HG03139 (cell line): ENCODE results near the gene PRKCZ.

Experiments used
- ATAC-seq: cut with Tn5 transposase; IDR thresholded peaks from one replicate; pipeline ENCODE4 v1.9.1; 2021; ENCODE audit not compliant: unreplicated experiment

PRKCZ gene

DNA sequence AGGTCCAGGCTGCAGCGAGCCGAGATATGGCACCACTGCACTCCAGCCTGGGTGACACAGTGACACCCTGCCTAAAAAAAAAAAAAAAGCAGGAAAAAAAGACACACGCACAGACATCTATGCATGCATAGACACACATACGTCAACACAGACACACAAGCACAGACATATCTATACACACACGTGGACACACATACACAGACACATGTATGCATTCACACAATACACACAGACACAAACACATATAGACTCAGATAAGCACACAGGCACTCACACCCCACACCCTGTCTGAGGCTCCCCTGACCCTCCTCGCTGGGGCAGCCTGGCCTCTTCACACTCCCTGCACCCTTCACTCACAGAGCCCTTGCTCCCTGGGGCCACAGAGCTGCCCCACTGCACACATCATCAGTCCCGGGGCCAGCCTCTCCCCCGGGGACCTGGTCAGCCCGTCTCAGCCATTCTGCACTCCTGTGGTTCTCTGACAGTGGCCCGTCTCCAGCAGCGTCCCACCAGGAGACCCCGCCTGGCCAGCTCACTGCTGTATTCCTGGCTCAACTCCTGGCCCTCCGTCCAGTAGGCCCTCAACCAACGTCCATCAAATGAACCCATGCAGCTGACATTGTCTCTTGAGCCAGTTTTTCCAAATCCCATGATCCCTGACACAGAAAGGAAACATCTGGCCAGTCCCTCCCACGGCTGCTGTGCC lies 4.6 kb upstream of the PRKCZ start:
- ATAC-seq, result no peak

- ATAC-seq, result no peak
Observed at GRCh38 chr1:2046174-2046917, 3.9 kb upstream of the PRKCZ start.

GRCh38 chr1:2046953-2047748 lies 3.1 kb upstream of the PRKCZ start:
- ATAC-seq, result no peak

GRCh38 chr1:2047749-2048729 lies 2.2 kb upstream of the PRKCZ start:
- ATAC-seq, result no peak

DNA sequence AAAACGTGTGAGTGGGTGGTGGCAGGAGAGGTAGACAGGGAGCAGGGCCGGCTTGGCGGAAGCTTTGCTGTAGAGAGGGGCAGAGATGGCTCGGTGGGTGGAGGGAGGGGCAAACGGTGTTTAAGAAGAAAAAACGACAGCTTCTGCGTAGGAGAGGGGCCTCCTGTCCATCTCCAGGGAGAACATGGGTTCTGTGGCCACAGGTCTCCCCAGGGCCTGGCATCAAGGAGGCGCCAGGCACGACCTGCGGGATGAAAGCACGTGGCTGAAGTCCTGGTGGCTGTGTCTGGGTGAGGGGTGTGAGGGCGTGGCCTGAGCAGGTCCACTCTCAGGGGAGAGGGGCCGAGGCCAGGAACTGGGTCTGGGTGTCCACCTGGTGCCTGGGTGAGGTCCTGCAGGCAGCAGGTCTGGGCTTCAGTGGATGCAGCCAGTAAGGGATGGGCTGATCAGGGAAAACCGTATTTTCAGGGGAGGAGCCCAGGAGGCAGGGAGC lies 940 bp upstream of the PRKCZ start:
- no peak for ATAC-seq

DNA sequence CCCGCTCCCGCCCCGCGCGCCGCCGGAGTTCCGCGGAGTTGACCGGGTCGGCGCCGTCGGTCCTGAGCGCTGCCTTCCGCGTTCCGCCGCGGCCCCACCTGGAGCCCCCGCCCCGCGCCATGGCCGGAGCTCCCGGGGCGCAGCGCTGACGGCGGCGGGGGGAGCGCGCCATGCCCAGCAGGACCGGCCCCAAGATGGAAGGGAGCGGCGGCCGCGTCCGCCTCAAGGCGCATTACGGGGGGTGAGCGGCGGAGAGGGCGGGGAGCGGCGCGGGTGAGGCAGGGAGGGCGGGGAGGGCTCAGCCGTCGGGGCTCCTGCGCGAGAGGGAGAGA lies 216 bp downstream of the PRKCZ start:
- no peak for ATAC-seq

DNA sequence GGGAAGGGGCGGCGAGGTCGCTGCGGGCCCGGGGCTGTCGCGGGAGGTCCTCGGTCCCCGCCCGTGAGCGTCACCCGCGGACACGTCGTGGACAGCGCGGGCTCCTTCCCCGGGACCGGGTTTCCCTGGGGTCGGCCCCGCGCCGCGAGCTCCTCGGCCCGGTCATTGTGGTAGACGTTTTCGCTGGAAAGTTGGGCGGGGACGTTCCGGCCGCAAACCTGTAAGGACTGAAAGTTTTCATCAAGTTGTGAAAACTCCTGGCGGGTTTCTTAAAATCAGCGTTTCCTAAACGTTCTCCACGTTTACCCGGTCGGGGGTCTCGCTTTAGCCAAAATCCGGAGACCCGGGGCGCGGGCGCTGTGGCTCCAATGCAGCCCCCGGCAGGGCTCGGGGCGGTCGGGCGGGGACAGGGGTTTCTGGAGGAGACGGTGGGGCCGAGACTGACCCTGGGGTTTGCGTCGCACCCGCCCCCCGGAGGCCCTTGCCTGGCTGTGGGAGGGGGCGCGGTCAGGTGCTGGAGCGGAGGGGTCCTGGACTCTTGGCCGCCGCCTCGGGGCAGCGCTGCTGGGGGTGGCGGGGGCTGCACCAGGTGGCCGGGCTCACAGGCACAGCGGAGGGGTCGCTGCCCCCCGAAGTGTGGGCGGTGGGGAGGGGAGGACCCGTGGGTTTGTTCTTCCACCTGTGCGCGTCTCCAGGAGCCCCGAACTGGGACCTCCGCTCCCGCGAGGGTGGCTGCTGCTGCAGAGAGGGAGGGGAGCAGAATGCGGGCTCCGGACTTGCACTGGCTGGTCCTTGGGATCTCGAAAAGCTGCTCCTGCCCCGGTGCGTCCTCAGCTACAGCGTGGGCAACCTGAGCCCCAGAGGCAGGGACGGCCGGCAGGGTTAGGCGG lies 827 bp downstream of the PRKCZ start:
- ATAC-seq, result no peak

DNA sequence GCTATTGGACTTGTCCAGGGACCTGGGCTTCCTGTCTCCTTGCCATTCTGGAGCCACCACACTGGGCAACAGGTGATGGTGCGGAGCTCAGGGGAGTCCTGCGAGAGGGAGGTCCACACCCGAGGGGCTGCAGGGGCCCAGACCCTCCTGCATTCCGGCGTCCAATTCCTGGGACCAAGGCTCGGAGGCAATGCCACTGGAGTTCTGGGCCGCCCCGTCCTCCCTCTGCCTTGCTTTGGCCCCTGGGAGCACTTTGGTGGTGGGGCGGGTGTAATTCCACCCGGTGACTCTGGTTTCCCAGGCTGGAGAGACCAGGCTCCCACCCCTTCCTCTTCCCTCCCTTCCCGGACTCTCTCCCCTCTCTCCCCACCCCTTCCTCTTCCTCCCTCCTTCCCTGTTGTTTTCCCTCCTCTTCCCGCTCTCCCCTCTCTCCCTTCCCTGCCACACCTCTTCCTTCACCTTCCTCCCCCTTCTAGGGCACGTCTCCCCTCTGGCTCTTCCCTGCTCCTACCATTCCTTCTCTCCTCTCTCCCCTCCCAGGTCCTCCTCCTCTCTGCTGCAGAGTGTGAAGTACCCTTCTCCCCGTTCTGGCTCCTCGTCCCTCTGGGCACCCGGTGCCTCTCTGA lies 2.0 kb downstream of the PRKCZ start:
- ATAC-seq, result no peak

GRCh38 chr1:2052756-2053155 lies 2.5 kb downstream of the PRKCZ start:
- no peak for ATAC-seq

GRCh38 chr1:2053217-2053616 lies 3.0 kb downstream of the PRKCZ start:
- no peak for ATAC-seq

DNA sequence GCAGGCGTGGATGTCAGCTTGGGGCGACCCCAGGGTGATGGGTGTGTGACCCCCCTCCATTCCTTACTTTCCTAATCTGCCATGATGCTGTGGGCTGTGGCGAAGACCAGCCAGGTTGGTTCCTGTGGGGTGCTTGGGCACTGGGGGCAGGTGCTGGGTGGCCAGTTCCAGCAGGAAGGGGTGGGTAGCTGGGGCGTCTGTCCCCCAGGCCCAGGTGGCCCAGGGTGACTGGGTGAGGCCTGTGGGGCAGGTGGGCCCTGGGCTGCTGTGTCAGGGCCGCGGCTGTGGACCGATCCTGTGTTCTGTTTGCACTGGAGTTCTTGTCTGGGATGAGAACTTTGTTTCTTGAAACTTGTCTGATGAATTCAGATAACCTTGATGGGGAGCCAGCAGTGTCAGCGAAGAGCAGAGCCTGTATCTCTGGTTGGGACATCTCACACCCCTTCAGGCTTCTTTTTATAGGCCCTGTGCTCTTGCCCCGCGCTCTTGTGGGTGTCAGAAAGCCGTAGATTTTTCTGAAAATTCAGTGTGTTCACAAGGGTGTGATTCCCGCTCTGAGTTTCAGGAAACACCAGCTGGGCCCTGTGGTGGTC lies 3.7 kb downstream of the PRKCZ start:
- no peak for ATAC-seq

DNA sequence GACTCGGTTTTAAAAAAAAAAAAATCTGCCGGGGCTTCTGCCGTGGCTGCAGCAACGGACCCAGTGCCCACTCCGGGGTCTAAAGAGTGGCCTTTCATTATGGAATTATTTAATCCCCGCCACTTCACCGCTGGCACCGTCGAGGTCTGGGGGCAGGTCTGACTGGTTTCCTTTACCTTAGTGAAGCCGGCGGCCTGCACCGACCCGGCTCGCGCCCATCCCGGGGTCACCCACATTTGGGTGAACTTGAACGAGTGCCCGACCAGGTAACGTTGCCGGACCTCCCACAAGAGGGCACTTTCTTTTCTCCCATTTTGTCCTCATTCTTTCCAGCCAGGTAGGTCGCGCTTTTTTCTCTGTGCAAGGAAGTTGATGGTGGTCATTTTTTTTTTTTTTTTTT lies 4.3 kb downstream of the PRKCZ start:
- no peak for ATAC-seq

DNA sequence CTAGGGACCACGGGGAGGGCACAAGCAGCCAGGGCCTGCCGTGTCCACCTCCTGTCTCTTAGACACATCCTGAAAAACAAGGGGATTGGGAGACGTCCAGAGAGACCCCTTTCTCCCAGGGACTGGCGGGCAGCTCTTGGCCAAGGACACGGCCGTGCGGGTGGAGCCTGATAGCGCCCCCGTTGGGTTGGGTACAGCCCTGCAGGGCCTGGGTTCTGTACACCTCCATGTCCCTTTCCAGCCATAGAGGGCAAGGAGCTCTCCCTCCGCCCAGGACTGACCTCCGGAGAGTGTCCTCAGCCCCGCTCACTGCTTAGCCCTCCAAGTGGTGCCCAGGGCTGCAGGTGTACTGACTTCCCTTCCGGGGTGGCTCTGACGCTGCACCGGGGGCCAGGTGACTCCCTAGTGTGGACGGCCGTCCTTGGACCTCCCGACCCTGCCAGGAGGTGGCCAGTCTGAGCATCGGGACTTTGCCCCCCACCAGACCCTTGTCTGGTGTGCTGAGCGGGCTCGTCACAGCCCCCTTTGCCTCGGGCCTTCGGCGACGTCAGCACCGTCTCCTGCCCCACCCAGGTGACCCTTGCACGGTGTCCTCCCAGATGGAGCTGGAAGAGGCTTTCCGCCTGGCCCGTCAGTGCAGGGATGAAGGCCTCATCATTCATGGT lies 5.8 kb downstream of the PRKCZ start:
- no peak for ATAC-seq

DNA sequence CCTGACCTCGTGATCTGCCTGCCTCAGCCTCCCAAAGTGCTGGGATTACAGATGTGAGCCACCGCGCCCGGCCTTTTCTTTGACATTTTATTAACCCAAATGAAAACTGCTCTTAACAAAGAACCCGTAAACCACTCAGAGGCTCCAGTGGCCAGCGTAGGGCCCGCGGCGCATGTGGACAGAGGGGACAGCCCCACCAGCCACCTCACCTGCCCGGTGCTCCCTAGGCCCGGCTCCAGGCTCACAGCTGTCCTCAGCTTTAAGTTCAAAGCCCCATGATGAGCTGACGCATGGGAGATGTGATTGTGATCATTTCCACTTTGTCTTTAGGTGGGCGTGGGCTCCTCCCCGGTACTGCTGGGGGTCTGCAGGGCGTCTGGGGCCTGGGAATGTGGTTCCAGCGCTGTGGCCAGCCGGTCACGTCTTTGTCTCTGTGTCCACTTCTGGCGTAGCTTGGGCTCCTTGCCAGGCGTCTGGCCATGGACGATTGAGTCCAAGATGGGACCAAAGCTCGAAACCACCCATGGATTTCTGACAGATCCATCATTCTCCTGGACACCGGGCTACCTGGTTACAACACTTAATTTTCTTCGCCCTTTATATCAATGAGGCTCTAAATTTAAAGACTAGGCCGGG lies 6.9 kb downstream of the PRKCZ start:
- no peak for ATAC-seq

- ATAC-seq, result no peak
Observed at GRCh38 chr1:2059290-2059953, 9.2 kb downstream of the PRKCZ start.

DNA sequence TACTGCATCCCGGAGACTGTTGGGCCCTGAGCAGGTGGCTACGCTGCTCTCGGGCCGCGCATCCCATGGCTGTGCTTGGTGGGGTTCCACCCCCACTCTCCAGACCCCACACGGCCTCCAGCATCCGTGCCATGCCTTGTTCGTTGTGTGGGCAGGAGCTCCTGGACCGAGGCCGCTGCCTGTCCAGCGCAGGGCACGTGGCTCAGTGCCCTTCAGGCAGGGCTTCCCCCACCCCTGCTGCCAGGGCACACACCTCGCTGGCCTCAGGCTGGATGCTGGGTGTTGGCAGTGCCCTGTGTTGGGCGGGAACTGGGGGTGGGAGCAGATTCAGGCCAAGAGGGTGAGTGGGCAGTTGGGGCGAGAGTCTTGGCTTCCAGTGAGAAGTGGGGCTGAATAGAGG lies 9.9 kb downstream of the PRKCZ start:
- no peak for ATAC-seq

GRCh38 chr1:2060535-2060934 lies 10.3 kb downstream of the PRKCZ start:
- ATAC-seq, result no peak
